Measurements from ENCODE around the gene SORCS2.

- TF ChIP-seq SUZ12 (IDR thresholded peaks at IDR 0.05) (no peak), FOXM1 (IDR thresholded peaks at IDR 0.05; ENCODE audit: borderline replicate concordance) (no peak), LEF1 (IDR thresholded peaks at IDR 0.05; ENCODE audit: borderline replicate concordance) (no peak)
These were observed 577.3 kb downstream of the SORCS2 start for GRCh38 chr4:7769396-7770223.
